GM21360 (cell line): ENCODE data around the gene SYNE2.
"Not testable (repeated sequence)": the region's sequence is repeated elsewhere in the genome, so short reads cannot be mapped to it uniquely, and the experiment has no call there.

Experiments
- ATAC-seq: cut with Tn5 transposase; IDR thresholded peaks from one replicate; pipeline ENCODE4 v1.9.1; 2021; ENCODE audit warnings: mild to moderate bottlenecking, moderate library complexity; ENCODE audit not compliant: unreplicated experiment

Gene SYNE2

GRCh38 chr14:63869940-63870752, 17.3 kb downstream of the SYNE2 start:
- ATAC-seq: peak; percentile 55

- not testable (repeated sequence) for ATAC-seq
Measured at GRCh38 chr14:63870753-63871037, 17.9 kb downstream of the SYNE2 start.

- no peak for ATAC-seq
Measured at GRCh38 chr14:63874223-63874622, 21.4 kb downstream of the SYNE2 start.

GRCh38 chr14:63875311-63875710, 22.5 kb downstream of the SYNE2 start:
- ATAC-seq: no peak

- ATAC-seq: no peak
Measured at GRCh38 chr14:63877550-63877939, 24.7 kb downstream of the SYNE2 start.

- no peak for ATAC-seq
Measured at GRCh38 chr14:63878052-63878451, 25.2 kb downstream of the SYNE2 start.

GRCh38 chr14:63878792-63879191, 26.0 kb downstream of the SYNE2 start:
- ATAC-seq: no peak

- ATAC-seq: no peak
Measured at GRCh38 chr14:63881926-63882325, 29.1 kb downstream of the SYNE2 start.

GRCh38 chr14:63887899-63888298, 35.1 kb downstream of the SYNE2 start:
- no peak for ATAC-seq

- no peak for ATAC-seq
Measured at GRCh38 chr14:63890553-63890952, 37.7 kb downstream of the SYNE2 start.

GRCh38 chr14:63891148-63891975, 38.6 kb downstream of the SYNE2 start:
- no peak for ATAC-seq

GRCh38 chr14:63892265-63892664, 39.5 kb downstream of the SYNE2 start:
- no peak for ATAC-seq

- no peak for ATAC-seq
Measured at GRCh38 chr14:63893701-63894458, 41.1 kb downstream of the SYNE2 start.

GRCh38 chr14:63895510-63895909, 42.7 kb downstream of the SYNE2 start:
- no peak for ATAC-seq

GRCh38 chr14:63896278-63896720, 43.5 kb downstream of the SYNE2 start:
- no peak for ATAC-seq

GRCh38 chr14:63897721-63898163, 44.9 kb downstream of the SYNE2 start:
- no peak for ATAC-seq

GRCh38 chr14:63899953-63900352, 47.1 kb downstream of the SYNE2 start:
- ATAC-seq: no peak

- ATAC-seq: no peak
Measured at GRCh38 chr14:63901434-63902085, 48.8 kb downstream of the SYNE2 start.

- ATAC-seq: no peak
Measured at GRCh38 chr14:63902375-63902976, 49.7 kb downstream of the SYNE2 start.

GRCh38 chr14:63904724-63905123, 51.9 kb downstream of the SYNE2 start:
- no peak for ATAC-seq
